GM19438 (cell line): ENCODE measurements around the gene RAD51B.

Experiments used
- ATAC-seq: cut with Tn5 transposase; IDR thresholded peaks from one replicate; pipeline ENCODE4 v1.9.1; 2021; ENCODE audit warnings: low read depth; ENCODE audit not compliant: unreplicated experiment

Gene RAD51B

GRCh38 chr14:67887478-67887877, 67.9 kb downstream of the RAD51B start:
- ATAC-seq = no peak

DNA sequence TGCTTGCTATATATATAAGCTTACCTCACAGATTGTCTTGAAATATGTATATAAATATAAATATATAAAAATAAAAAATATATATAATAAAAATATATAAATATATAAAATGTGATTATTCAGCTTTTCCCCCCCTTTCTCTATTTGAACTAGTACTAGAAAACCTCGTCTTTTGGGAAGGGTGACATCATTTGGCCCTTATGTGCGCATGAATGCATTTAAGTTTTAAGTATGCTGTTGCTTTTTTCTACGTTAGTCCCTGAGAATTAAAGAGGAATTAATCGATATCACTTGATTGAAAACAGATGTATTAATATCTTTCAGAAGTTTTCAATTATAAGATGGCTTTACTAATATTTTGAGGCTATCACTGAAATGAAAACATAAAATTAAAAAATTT, 69.9 kb downstream of the RAD51B start:
- no peak for ATAC-seq

DNA sequence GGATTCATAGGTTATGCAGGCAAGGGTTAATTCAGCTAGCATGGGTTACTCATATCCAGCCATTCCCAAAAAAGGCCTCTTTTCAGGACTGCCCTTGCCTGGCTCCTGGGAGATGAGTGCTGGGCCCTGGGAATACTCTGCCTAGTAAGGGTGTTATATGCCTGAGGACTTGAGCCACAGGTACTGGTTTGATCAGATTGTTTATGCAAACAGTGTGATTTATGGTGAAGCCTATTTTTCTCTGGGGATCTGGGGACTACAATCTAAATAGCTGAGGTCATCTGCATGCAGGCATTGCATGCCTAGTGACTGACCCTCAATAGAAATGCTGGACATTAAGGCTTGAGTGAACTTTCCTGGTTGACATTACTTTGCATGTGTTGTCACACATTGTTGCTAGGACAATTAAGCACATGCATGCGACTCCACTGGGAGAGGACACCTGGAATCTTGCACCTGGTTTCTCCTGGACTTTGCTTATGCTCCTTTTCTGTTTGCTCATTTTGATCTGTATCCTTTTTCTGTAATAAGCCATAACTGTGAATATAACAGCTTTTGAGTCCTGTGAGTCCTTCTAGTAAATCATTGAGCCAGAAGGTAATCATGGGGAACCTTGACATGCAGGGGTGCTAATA, 73.0 kb downstream of the RAD51B start:
- no peak for ATAC-seq

DNA sequence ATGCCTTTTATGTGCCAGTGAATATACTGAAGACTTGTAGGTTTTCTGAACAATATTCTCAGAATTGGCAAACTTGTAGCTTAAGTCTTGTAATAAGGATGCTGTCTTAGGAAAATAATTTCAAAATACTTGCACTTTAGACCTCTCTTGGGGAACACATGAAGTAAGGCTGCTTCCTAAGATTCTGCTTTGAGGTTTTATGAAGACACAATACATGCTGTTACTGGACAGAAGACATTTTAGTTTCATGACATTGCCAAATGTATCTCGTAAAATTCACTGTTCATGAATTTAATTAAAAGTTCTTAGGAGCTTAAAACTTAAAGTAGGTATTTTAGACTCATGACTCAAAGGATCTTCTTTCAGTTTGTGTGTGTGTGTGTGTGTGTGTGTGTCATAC, 80.7 kb downstream of the RAD51B start:
- ATAC-seq = no peak

DNA sequence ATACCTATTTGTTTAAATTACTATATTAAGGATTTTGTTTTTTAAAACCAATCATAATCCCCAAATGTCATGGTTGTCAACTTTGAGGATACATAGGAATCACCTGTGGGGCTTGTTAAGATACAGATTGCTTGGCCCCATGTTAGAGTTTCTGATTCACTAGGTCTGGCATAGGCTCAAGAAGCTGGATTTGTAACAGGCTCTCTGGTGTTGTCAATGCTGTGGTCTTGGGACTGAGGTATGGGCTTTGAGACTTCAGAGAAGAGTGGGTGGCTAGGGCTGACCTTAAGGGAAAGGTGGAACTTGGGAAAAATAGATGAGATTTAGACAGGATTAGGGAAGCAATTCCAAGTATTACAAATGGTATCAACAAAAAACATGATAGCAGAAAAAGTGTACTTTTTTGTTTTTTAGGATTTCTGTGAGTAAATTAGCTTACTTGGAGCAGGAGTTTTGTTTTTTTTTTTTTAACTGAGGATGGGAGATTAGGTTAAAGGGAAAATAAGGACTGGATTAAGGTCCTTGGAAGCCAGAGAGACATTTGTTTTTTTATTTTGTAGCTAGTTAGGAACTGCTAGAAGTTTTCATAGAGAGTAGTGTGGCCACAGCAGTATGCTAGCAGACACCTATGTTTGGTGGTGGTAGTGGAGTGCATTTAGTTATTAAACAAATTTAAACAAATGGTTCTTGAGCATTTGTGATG, 88.6 kb downstream of the RAD51B start:
- no peak for ATAC-seq

GRCh38 chr14:67911562-67911961, 92.0 kb downstream of the RAD51B start:
- no peak for ATAC-seq

GRCh38 chr14:67916430-67916829, 96.9 kb downstream of the RAD51B start:
- no peak for ATAC-seq

GRCh38 chr14:67917006-67917405, 97.4 kb downstream of the RAD51B start:
- no peak for ATAC-seq

DNA sequence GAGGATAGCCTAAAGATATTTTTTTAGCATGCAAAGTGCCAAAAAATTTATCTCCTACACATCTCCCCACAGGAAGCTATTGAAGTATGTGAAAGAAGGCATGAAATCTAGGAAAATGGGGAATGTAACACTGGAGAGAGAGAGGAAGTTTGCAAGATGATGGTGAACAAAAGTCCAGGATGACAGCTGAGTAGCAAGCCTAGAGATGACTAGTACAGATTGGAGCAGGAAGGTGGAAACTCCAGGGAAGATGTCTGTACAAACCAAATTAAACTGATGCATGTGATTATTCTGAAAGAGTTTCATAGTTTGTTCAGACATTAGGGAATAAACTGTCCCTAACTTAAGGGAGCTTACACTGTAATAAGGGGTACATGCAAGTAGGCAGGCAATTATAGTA, 99.3 kb downstream of the RAD51B start:
- no peak for ATAC-seq

GRCh38 chr14:67919259-67920032, 99.9 kb downstream of the RAD51B start:
- ATAC-seq = no peak

GRCh38 chr14:67926821-67927220, 107.2 kb downstream of the RAD51B start:
- no peak for ATAC-seq

DNA sequence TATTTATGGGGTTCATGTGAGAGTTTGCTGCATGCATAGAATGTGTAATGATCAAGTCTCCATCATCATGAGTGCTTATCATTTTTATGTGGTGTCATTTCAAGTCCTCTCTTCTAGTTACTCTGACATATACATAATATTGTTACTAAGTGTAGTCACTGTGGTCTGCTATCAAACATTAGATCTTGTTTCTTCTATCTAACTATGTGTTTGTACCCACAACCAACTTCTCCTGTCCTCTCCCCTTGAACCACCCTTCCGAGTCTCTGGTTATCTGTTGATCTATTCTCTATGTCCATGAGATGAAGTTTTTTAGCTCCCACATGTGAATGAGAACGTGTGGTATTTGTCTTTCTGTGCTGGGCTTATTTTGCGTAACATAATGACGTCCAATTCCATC, 107.7 kb downstream of the RAD51B start:
- ATAC-seq = no peak

DNA sequence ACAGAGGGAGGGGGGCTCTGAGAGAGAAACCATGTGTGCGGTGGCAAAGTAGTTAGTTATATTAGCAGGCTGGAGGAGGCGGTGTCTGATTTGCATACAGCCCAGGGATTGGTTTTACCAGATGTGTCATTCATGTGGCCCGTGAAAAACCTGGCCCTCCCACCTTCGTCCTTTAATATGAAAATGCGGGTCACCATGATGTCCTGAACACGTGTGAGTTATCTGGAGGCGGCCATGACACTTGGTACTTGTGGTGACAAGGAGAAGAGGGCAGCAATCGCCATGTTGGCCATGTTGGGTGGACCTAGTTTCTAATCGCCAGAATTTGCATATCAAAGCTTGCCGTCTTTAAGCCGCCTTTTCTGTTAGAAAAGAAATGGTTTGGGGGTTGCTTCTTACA, 108.8 kb downstream of the RAD51B start:
- ATAC-seq = no peak

DNA sequence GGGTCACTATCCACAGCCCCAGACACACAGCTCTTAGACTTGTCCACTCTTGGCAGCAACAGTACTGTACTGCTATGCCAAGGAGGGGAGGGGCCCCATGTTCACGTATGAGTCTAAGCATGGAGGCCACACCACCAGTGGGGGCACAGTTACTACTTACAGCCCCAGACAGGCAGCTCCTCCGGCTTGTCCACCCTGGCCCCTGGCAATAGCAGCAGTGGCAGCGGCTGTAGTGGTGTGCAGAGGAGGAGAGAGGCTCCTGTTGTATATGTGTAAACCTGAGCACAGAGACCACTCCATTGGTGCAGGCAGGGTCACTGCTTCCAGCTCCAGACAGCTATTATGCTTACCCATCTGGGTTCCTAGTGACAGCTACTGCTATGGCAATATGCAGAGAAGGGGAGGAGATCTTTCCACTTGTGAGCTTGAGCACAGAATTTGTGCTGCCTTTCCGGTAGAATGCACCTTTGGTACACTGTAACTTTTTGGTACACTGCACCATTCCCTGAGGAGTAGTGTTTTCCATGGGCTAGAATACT, 113.2 kb downstream of the RAD51B start:
- no peak for ATAC-seq

GRCh38 chr14:67933266-67933665, 113.7 kb downstream of the RAD51B start:
- no peak for ATAC-seq

GRCh38 chr14:67934087-67934486, 114.5 kb downstream of the RAD51B start:
- no peak for ATAC-seq

GRCh38 chr14:67934862-67935261, 115.3 kb downstream of the RAD51B start:
- no peak for ATAC-seq

DNA sequence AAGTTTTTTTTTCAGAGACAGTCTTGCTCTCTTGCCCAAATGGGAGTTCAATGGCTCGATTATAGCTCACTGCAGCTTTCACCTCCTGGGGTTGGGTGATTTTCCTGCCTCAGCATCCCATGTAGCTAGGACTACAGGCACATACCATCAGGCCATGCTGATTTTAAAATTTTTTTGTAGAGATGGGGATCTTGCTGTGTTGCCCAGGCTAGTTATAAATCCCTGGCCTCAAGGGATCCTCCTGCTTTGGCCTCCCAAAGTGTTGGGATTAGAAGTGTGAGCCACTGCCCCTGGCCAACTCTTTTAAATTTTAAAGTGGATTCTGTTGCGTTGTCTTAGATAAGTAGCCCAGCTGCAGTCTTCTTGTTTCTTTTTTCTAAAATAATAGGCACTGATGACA, 115.8 kb downstream of the RAD51B start:
- no peak for ATAC-seq

DNA sequence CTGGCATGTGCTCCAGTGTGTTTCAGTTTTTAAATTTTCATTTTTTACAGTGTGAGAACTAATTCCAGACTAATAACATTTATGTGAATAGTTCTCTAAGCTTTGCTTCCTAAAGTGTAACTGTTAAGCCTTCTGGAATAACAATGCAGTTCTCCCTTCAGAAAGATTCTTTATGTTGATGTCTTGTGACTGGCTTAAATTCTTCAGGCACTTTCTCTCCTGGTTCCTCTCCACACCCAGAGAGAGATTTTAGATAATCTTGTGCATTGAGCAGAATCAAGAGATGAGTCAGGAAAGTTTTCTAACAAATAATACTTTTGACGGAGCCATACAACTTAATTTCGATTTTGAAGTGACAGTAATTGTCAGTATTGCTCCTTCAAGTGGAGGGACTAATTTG, 118.5 kb downstream of the RAD51B start:
- ATAC-seq = no peak

DNA sequence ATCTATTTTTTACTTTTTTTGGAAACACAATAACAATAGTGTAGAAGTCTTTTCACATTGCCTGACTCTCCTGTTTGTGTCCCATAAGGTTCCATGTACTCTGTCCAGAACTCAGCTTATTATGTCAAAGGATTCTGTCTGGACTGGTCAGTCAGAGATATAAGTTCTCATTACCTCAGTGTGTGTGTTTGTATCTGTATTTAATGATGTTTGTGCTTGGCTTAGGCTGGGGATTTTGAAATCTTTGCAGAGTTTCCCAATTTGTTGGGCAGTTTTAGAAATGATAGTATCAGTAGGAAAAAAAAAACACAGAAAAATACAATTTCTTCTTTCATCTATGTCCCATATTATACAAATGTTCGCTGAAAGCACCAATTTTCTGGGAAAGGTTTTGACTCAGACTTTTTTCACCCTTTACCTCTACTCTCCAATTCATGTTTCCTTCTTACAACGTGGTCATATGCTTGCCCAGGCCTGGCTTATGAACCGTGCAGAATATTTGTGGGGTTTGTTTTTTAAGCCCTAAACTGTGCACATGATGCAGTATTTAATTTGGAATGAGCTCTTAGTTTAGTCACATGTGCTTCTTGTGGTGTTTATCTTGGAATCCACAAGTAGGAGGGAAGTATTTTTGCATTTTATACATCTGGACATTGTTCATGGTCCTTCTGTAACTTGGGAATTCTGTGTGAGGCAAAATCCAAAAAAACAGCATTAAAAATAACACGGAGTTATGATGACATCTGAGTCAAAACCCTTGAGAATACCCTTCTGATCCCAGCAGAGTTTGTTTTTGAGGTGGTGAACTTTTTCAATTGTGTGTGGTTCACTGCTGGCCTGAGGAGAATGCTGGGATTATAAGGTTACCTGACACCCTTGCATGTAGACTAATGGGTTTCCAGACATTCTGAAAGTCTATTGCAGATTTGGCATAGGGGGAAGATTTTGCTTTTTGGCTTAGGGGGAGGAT, 121.2 kb downstream of the RAD51B start:
- ATAC-seq = no peak
